Activated T-helper 1 cell treated with Interleukin-2 at 50 U/mL for 16 hours (primary cell): Measurements from ENCODE around the gene ACO1.
"Not testable (repeated sequence)": the region's sequence is repeated elsewhere in the genome, so short reads cannot be mapped to it uniquely, and the experiment has no call there.

ENCODE experiments used
- DNase-seq: peaks from one replicate; pipeline ENCODE4 v3.0.0-alpha.2; 2020; ENCODE audit warnings: low read depth

Gene ACO1

GRCh38 chr9:32384364-32385151 lies at the start of gene ACO1:
Gene ACO1, plus strand, starts transcription at chr9:32384643. Its CDS starts 20,864 bp downstream, at chr9:32405507.
- DNase-seq, result peak; percentile 81

- DNase-seq, result no peak
Measured at GRCh38 chr9:32334916-32335895, 49.2 kb upstream of the ACO1 start.

- DNase-seq, result no peak
Measured at GRCh38 chr9:32339424-32339823, 45.0 kb upstream of the ACO1 start.

GRCh38 chr9:32340361-32340760 lies 44.1 kb upstream of the ACO1 start:
- no peak for DNase-seq

- no peak for DNase-seq
Measured at GRCh38 chr9:32344551-32345182, 39.8 kb upstream of the ACO1 start.

- DNase-seq, result no peak
Measured at GRCh38 chr9:32345243-32345642, 39.2 kb upstream of the ACO1 start.

GRCh38 chr9:32347571-32347970 lies 36.9 kb upstream of the ACO1 start:
- no peak for DNase-seq

- DNase-seq, result no peak
Measured at GRCh38 chr9:32348106-32348695, 36.2 kb upstream of the ACO1 start.

GRCh38 chr9:32349013-32349412 lies 35.4 kb upstream of the ACO1 start:
- DNase-seq, result no peak

GRCh38 chr9:32350682-32351081 lies 33.8 kb upstream of the ACO1 start:
- no peak for DNase-seq

- no peak for DNase-seq
Measured at GRCh38 chr9:32351845-32352244, 32.6 kb upstream of the ACO1 start.

- not testable (repeated sequence) for DNase-seq
Measured at GRCh38 chr9:32353476-32353875, 31.0 kb upstream of the ACO1 start.

- DNase-seq, result no peak
Measured at GRCh38 chr9:32359452-32359851, 25.0 kb upstream of the ACO1 start.

GRCh38 chr9:32360983-32361673 lies 23.3 kb upstream of the ACO1 start:
- no peak for DNase-seq

GRCh38 chr9:32371279-32371678 lies 13.2 kb upstream of the ACO1 start:
- DNase-seq, result no peak

GRCh38 chr9:32371679-32372078 lies 12.8 kb upstream of the ACO1 start:
- DNase-seq, result no peak

GRCh38 chr9:32376285-32376684 lies 8.2 kb upstream of the ACO1 start:
- DNase-seq, result no peak

GRCh38 chr9:32378496-32378895 lies 5.9 kb upstream of the ACO1 start:
- peak; percentile 5 for DNase-seq

- DNase-seq, result peak; percentile 7
Measured at GRCh38 chr9:32378993-32379729, 5.3 kb upstream of the ACO1 start.

- DNase-seq, result no peak
Measured at GRCh38 chr9:32380944-32381343, 3.5 kb upstream of the ACO1 start.
